GM23248 (cell line): Measurements from ENCODE around the gene NKX1-2. TPM values are rescaled to one million over a fixed set of nuclear protein-coding genes. Genes with fewer than 3 reads are reported as not detected.

Experiments
- DNase-seq: peaks from one replicate; pipeline ENCODE4 v3.0.0-alpha.2; 2015
- H2AFZ ChIP-seq: fragments of 200-600 bp; sonication (generic); 2 replicates; pipeline ENCODE4 v1.6.1; 2016; ENCODE audit warnings: antibody characterized with exemption
- H3F3A ChIP-seq: fragments of 200-600 bp; sonication (generic); 2 replicates; pipeline ENCODE4 v1.6.1; 2016; ENCODE audit warnings: mild to moderate bottlenecking, antibody characterized with exemption, mixed run types; ENCODE audit not compliant: insufficient read depth
- H3K27ac ChIP-seq: fragments of 200-600 bp; sonication (generic); 2 replicates; pipeline ENCODE4 v1.5.1; 2016; ENCODE audit warnings: mild to moderate bottlenecking
- H3K27me3 ChIP-seq: fragments of 200-600 bp; sonication (generic); replicated peaks from 2 replicates; pipeline ENCODE4 v1.6.1; 2016; ENCODE audit warnings: mild to moderate bottlenecking; ENCODE audit not compliant: insufficient read depth
- H3K36me3 ChIP-seq: fragments of 200-600 bp; sonication (generic); 2 replicates; pipeline ENCODE4 v1.6.1; 2016; ENCODE audit warnings: low read depth, mild to moderate bottlenecking
- H3K4me1 ChIP-seq: fragments of 200-600 bp; sonication (generic); 2 replicates; pipeline ENCODE4 v1.6.1; 2016; ENCODE audit warnings: mild to moderate bottlenecking; ENCODE audit not compliant: insufficient read depth
- H3K4me2 ChIP-seq: fragments of 200-600 bp; sonication (generic); one replicate; pipeline ENCODE4 v1.6.1; 2016; ENCODE audit warnings: mild to moderate bottlenecking; ENCODE audit not compliant: unreplicated experiment
- H3K4me3 ChIP-seq: fragments of 200-600 bp; sonication (generic); 2 replicates; pipeline ENCODE4 v1.5.1; 2016; ENCODE audit warnings: mild to moderate bottlenecking
- H3K79me2 ChIP-seq: fragments of 200-600 bp; sonication (generic); 2 replicates; pipeline ENCODE4 v1.6.1; 2016; ENCODE audit warnings: mild to moderate bottlenecking; ENCODE audit not compliant: insufficient read depth
- H3K9ac ChIP-seq: fragments of 200-600 bp; sonication (generic); 2 replicates; pipeline ENCODE4 v1.6.1; 2016; ENCODE audit warnings: mild to moderate bottlenecking
- H3K9me2 ChIP-seq: fragments of 200-600 bp; sonication (generic); 2 replicates; pipeline ENCODE4 v1.6.1; 2016; ENCODE audit warnings: mixed run types, mild to moderate bottlenecking, moderate library complexity; ENCODE audit not compliant: insufficient read depth
- H3K9me3 ChIP-seq: fragments of 200-600 bp; sonication (generic); one replicate; pipeline ENCODE4 v1.6.1; 2017; ENCODE audit warnings: low read depth
- H4K20me1 ChIP-seq: fragments of 200-600 bp; sonication (generic); 2 replicates; pipeline ENCODE4 v1.6.0; 2016; ENCODE audit not compliant: insufficient read depth
- EZH2 ChIP-seq: fragments of 200-600 bp; sonication (generic); IDR thresholded peaks from 2 replicates; pipeline ENCODE4 v1.6.1; 2018; ENCODE audit warnings: antibody characterized with exemption, mild to moderate bottlenecking; ENCODE audit not compliant: insufficient read depth, poor library complexity, severe bottlenecking
- EZH2phosphoT487 ChIP-seq: fragments of 200-600 bp; sonication (generic); IDR thresholded peaks from 2 replicates; pipeline ENCODE4 v1.6.1; 2018; ENCODE audit warnings: antibody characterized with exemption, moderate library complexity, mild to moderate bottlenecking, low read depth; ENCODE audit not compliant: insufficient read depth
- WGBS, 2 experiments: methylation state at CpG; one replicate each; pipeline ENCODE4 v1.1.6; 2015 to 2017; ENCODE audit warnings: low lambda C conversion rate in 2 of 2, low coverage in 1 of 2; ENCODE audit errors: missing lambda C conversion rate in 2 of 2; 5-methylcytosine and 5-hydroxymethylcytosine counted together
- in situ Hi-C: fragments of 300-500 bp; cut with MboI; formaldehyde crosslinking; loops from 2 replicates; pipeline ENCODE4 v1.15.0; 2020
- polyA plus RNA-seq: library from polyadenylated mRNA; unstranded; fragments of >200 nt; fragmentation: Nextera tagmentation; extraction: Ambion mirVana; gene quantifications from 2 replicates; pipeline ENCODE4 v1.2.1, GENCODE V29; 2016
- total RNA-seq: library from RNA; depleted of rRNA; stranded (reverse); fragments of >200 nt; shearing (Covaris generic); gene quantifications from 2 replicates; pipeline ENCODE4 v1.2.3, GENCODE V29; 2014; rRNA removed

The NKX1-2 gene
- total and polyA plus RNA-seq, 2 experiments from 2014 or later: not detected

DNA sequence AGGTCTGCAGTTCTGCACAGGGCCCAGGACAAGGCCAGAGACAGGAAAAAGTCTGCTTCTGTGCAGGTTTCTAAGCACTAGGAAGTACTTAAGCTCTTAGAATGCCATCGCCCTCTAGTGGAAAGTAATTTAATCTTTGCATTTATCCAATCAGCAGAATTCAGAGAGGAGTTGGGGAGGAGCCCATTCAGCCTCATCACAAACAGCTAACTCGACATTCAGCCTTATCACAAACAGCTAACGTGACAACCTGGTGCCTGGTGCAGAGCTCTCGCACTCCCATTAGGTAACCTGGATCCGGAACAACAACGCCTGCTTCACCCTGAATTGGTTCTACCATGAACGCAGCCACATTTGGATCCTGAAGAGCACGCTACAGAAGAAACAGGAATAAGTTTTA lies 46.3 kb downstream of the NKX1-2 start:
- in situ Hi-C loops: no loop called here
- no peaks in the 10 kb centered on the region for H3K4me1 ChIP-seq
- no peaks in the 10 kb centered on the region for H3K9me2 ChIP-seq
- H3K27ac ChIP-seq: no peak overlapping the region
- H3K79me2 ChIP-seq: peaks cover 25% of the 10 kb centered on the region
- no peak overlapping the region for H2AFZ ChIP-seq
- H3K4me3 ChIP-seq: no peak overlapping the region
- 61 to 62% methylated on average over 8 of the region's 8 CpGs for WGBS, 2 experiments
- H3K27me3 ChIP-seq: no peaks in the 10 kb centered on the region
- peak; percentile 82 for DNase-seq
- no peak overlapping the region for H3K4me2 ChIP-seq
- TF ChIP-seq EZH2phosphoT487 (no peak), EZH2 (no peak)
- H4K20me1 ChIP-seq: no peaks in the 10 kb centered on the region
- H3K36me3 ChIP-seq: peaks cover 79% of the 10 kb centered on the region
- H3K9me3 ChIP-seq: no peaks in the 10 kb centered on the region
- H3F3A ChIP-seq: no peaks in the 10 kb centered on the region
- no peak overlapping the region for H3K9ac ChIP-seq

DNA sequence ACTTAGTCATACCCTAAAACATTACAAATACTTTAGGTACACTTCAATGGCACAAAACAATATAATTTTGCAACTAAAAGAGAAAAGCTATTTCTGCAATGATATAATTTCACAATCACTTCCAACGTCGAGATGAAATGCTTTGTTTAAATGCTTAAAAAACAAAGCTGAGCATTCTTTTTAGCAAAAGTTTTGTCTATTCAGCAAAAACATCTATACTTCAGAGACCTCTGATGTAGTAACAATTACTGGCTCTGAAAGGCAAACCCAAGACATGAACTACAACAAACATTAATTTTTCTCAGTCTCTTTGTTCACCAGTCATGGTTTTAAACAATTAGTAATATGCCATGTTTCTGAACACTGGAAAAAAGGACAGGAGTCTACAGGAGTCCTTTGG lies 47.6 kb downstream of the NKX1-2 start:
- Histone ChIP-seq H3K79me2 (peaks cover 16% of the 10 kb centered on the region; the same call in 1 of the 2 replicates), H3K27ac (no peak overlapping the region), H3K27me3 (no peaks in the 10 kb centered on the region), H3K9ac (no peak overlapping the region), H3K9me3 (no peaks in the 10 kb centered on the region), H3K36me3 (peaks cover 79% of the 10 kb centered on the region), H3K4me3 (no peak overlapping the region), H2AFZ (no peak overlapping the region), H3K4me1 (no peaks in the 10 kb centered on the region), H4K20me1 (no peaks in the 10 kb centered on the region), H3K9me2 (no peaks in the 10 kb centered on the region), H3F3A (no peaks in the 10 kb centered on the region), H3K4me2 (no peak overlapping the region)
- TF ChIP-seq EZH2phosphoT487 (no peak), EZH2 (no peak)
- in situ Hi-C loops: no loop called here
- 96 to 98% methylated on average over 2 of the region's 2 CpGs for WGBS, 2 experiments
- DNase-seq: no peak

DNA sequence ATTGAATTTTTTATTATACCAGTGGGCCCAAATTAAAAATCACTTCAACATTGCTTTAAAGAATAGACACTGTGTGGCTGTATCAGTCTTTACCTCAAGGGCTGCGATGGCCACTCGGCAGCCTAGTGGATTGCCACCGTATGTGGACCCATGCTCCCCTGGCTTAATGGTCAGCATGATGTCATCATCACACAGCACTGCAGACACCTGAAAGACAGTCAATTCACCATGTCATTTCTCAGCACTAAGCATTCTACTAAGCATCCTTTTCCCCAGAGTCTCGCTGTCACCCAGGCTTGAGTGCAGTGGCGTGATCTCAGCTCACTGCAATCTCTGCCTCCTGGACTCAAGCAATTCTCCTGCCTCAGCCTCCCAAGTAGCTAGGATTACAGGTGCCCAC lies 48.2 kb downstream of the NKX1-2 start:
- Histone ChIP-seq H3K27ac (no peak overlapping the region), H3K4me2 (no peak overlapping the region), H3K79me2 (peaks cover 12% of the 10 kb centered on the region; the same call in 1 of the 2 replicates), H3K4me3 (no peak overlapping the region), H4K20me1 (no peaks in the 10 kb centered on the region), H3F3A (no peaks in the 10 kb centered on the region), H3K9ac (no peak overlapping the region), H3K27me3 (no peaks in the 10 kb centered on the region), H3K4me1 (no peaks in the 10 kb centered on the region), H3K9me3 (no peaks in the 10 kb centered on the region), H2AFZ (no peak overlapping the region), H3K9me2 (no peaks in the 10 kb centered on the region), H3K36me3 (peaks cover 74% of the 10 kb centered on the region)
- no peak for DNase-seq
- WGBS, 2 experiments: 95 to 99% methylated on average over 5 of the region's 5 CpGs
- no peak for TF ChIP-seq EZH2
- TF ChIP-seq EZH2phosphoT487: no peak
- in situ Hi-C loops: no loop called here

Other genes starting within 250 kb of the NKX1-2 start
- gene OAT, start 31.1 kb downstream of the NKX1-2 start, total RNA-seq: 225 and 232 TPM in 2 replicates
- 263 and 269 TPM in 2 replicates for gene OAT, start 31.1 kb downstream of the NKX1-2 start, polyA plus RNA-seq
- gene LHPP, start 11.8 kb upstream of the NKX1-2 start, total RNA-seq: 17.5 and 19.0 TPM in 2 replicates
- gene LHPP, start 11.8 kb upstream of the NKX1-2 start, polyA plus RNA-seq: 22.4 and 22.9 TPM in 2 replicates